CD4-positive, alpha-beta T cell (primary cell): ENCODE data around the gene EIF5A. TPM values are rescaled to one million over a fixed set of nuclear protein-coding genes. Genes with fewer than 3 reads are reported as not detected.
A peak's percentile ranks its signal among the peaks of the same experiment; 100 is the strongest.

ENCODE experiments used
- ATAC-seq: fragments of 200-7000 bp; cut with Tn5 transposase; one replicate; pipeline ENCODE4 v1.10.0; 2022; ENCODE audit warnings: mild to moderate bottlenecking; ENCODE audit not compliant: poor library complexity
- CTCF ChIA-PET: fragments of 350-600 bp; sonication (Branson Sonifier 250); formaldehyde crosslinking; loops from one replicate; lab custom pipeline; 2021; ENCODE audit warnings: antibody characterized with exemption, inconsistent platforms; lab: Charles Lee
- POLR2A ChIA-PET: fragments of 350-600 bp; sonication (Branson Sonifier 250); formaldehyde crosslinking; loops from one replicate; lab custom pipeline; 2021; ENCODE audit warnings: antibody characterized with exemption, inconsistent platforms; lab: Charles Lee
- DNase-seq, 14 experiments: peaks; one replicate each; pipeline ENCODE4 v3.0.0-alpha.2; 2013 to 2020; ENCODE audit warnings: mixed read lengths in 2 of 14
- H3K27ac ChIP-seq, 2 donors: one replicate each; pipeline versions ENCODE4 v1.5.1 to v1.7.0; 2013; ENCODE audit warnings: low read length in 2 of 2, low read depth in 1 of 2, mild to moderate bottlenecking in 1 of 2
- H3K27me3 ChIP-seq, 2 experiments: 1 replicate in 1 of 2; 2 replicates in 1 of 2; pipeline versions ENCODE4 v1.6.1 to v1.7.0; 2013; ENCODE audit warnings: low read length in 2 of 2, control low read depth in 1 of 2, mild to moderate bottlenecking in 1 of 2, moderate library complexity in 1 of 2; ENCODE audit not compliant: insufficient read depth in 2 of 2, control insufficient read depth in 1 of 2
- H3K36me3 ChIP-seq: one replicate; pipeline ENCODE4 v1.6.1; 2013; ENCODE audit warnings: low read length, control low read depth; ENCODE audit not compliant: insufficient read depth
- H3K4me1 ChIP-seq: one replicate; pipeline ENCODE4 v1.6.1; 2013; ENCODE audit warnings: low read length, control low read depth; ENCODE audit not compliant: insufficient read depth
- H3K4me3 ChIP-seq: one replicate; pipeline ENCODE4 v1.5.1; 2013; ENCODE audit warnings: mild to moderate bottlenecking, low read length, moderate library complexity
- H3K9me3 ChIP-seq, 2 experiments: 1 replicate in 1 of 2; 2 replicates in 1 of 2; pipeline versions ENCODE4 v1.6.1 to v1.7.0; 2013; ENCODE audit warnings: low read length in 2 of 2, mild to moderate bottlenecking in 2 of 2, control low read depth in 1 of 2, moderate library complexity in 1 of 2; ENCODE audit not compliant: control insufficient read depth in 1 of 2, insufficient read depth in 1 of 2
- H3K27ac Mint-ChIP-seq: one replicate; pipeline ENCODE4 v1.8.0; 2020; ENCODE audit warnings: mixed read lengths
- H3K27me3 Mint-ChIP-seq: one replicate; pipeline ENCODE4 v1.8.0; 2021; ENCODE audit warnings: mixed read lengths
- H3K36me3 Mint-ChIP-seq: one replicate; pipeline ENCODE4 v1.8.0; 2021; ENCODE audit warnings: low read depth, mixed read lengths
- H3K4me1 Mint-ChIP-seq: one replicate; pipeline ENCODE4 v1.8.0; 2021; ENCODE audit warnings: low read depth, mixed read lengths
- H3K4me3 Mint-ChIP-seq: one replicate; pipeline ENCODE4 v1.8.0; 2020; ENCODE audit warnings: mild to moderate bottlenecking, mixed read lengths
- H3K9me3 Mint-ChIP-seq: one replicate; pipeline ENCODE4 v1.8.0; 2020; ENCODE audit warnings: mixed read lengths
- intact Hi-C, 2 experiments: fragments of 100-400 bp; cut with DNase I in 1 of 2; cut with micrococcal nuclease in 1 of 2; formaldehyde crosslinking; loops; one replicate each; pipeline versions ENCODE4 v1.15.1 to v1.9.0; 2023 to 2025; cut with DNase I, micrococcal nuclease
- total RNA-seq, 174 experiments: library from RNA in 2 of 174; stranded (reverse) in 2 of 174; gene quantifications; one replicate each; pipeline ENCODE4 v1.2.3 and lab custom pipeline; 2021 to 2026
- TF ChIP-seq, protein P1 (sequence below): fragments of 200-600 bp; IDR thresholded peaks from one replicate; pipeline ENCODE4 v1.8.0; 2022; ENCODE audit warnings: antibody characterized with exemption, mild to moderate bottlenecking

EIF5A gene
- total RNA-seq, 2 experiments from 2014 or later: 471 to 480 TPM

DNA sequence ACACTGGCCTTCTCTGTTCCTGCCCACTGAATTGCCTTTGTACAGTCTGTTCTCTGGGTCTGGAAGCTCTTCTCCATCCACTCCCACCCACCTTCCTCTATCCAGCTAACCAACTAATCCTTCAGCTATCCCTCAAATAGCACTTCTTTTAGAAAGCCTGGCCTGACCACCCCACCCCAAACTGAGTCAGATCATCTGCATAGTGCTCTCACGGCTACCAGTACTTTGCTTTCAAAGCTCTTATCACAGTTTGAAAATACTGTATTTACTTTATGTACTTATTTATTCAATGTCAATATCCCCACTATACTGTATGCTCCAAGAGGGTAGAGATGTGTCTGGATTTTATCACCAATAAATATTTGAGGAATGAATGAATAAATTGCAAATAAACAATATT lies 40.6 kb upstream of the EIF5A start:
- intact Hi-C loops: no loop called here
- Mint-ChIP-seq H3K9me3 (no peaks in the 10 kb centered on the region), H3K4me1 (peaks cover 22% of the 10 kb centered on the region), H3K36me3 (no peaks in the 10 kb centered on the region), H3K27me3 (peaks cover 15% of the 10 kb centered on the region), H3K4me3 (no peak overlapping the region), H3K27ac (no peak overlapping the region)
- ChIA-PET CTCF (interaction anchor here (1.0 kb wide), 2 partner anchors 29 to 46 kb away, joined by 3 to 4 read pairs; no protein-coding TSS in a partner anchor), POLR2A (interaction anchor here (0.7 kb wide), 1 partner anchor 10 kb away, joined by 4 read pairs; no protein-coding TSS in a partner anchor)
- peaks cover 0 to 7% of the 10 kb centered on the region in 2 experiments for H3K9me3 ChIP-seq
- no peak for DNase-seq
- TF ChIP-seq, protein P1, sequence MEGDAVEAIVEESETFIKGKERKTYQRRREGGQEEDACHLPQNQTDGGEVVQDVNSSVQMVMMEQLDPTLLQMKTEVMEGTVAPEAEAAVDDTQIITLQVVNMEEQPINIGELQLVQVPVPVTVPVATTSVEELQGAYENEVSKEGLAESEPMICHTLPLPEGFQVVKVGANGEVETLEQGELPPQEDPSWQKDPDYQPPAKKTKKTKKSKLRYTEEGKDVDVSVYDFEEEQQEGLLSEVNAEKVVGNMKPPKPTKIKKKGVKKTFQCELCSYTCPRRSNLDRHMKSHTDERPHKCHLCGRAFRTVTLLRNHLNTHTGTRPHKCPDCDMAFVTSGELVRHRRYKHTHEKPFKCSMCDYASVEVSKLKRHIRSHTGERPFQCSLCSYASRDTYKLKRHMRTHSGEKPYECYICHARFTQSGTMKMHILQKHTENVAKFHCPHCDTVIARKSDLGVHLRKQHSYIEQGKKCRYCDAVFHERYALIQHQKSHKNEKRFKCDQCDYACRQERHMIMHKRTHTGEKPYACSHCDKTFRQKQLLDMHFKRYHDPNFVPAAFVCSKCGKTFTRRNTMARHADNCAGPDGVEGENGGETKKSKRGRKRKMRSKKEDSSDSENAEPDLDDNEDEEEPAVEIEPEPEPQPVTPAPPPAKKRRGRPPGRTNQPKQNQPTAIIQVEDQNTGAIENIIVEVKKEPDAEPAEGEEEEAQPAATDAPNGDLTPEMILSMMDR: no peak
- H3K4me3 ChIP-seq: no peak overlapping the region
- ATAC-seq: no peak
- H3K36me3 ChIP-seq: no peaks in the 10 kb centered on the region
- H3K4me1 ChIP-seq: peaks cover 21% of the 10 kb centered on the region
- peaks cover 11 to 13% of the 10 kb centered on the region in 2 experiments for H3K27me3 ChIP-seq
- H3K27ac ChIP-seq: no peak overlapping the region

DNA sequence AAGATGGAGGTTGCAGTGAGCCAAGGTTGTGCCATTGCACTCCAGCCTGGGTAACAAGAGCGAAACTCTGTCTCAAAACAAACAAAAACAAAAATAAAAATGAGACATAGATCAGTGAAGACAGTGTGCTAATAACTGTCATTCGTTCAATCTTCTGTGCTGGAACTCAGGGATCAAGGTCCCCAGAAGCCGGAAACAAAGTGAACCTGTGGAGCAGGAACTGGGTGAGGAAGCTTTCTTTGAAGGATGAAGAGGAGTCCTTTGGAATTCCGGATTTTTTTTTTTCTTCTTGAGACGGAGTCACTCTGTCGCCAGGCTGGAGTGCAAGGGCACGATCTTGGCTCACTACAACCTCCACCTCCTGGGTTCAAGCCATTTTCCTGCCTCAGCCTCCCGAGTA lies 28.0 kb upstream of the EIF5A start:
- no peak for DNase-seq
- ATAC-seq: no peak
- ChIA-PET CTCF (interaction anchor here (1.0 to 3.1 kb wide), 3 partner anchors 17 to 76 kb away, joined by 4 to 13 read pairs (median 4); no protein-coding TSS in a partner anchor), POLR2A (interaction anchor here (1.8 kb wide), 1 partner anchor 17 kb away, joined by 5 read pairs; no protein-coding TSS in a partner anchor)
- H3K9me3 Mint-ChIP-seq: no peaks in the 10 kb centered on the region
- no peak overlapping the region for H3K4me3 ChIP-seq
- no peaks in the 10 kb centered on the region for H3K36me3 Mint-ChIP-seq
- peaks cover 26% of the 10 kb centered on the region for H3K4me1 Mint-ChIP-seq
- H3K27me3 ChIP-seq: peaks cover 33 to 38% of the 10 kb centered on the region in 2 experiments
- intact Hi-C loops: loop anchor here in 1 of 2 experiments (5.0 kb wide), 1 partner anchor 313 kb away; the partner anchor contains the start of gene SOX15
- H3K4me3 Mint-ChIP-seq: no peak overlapping the region
- no peak overlapping the region for H3K27ac ChIP-seq
- H3K27ac Mint-ChIP-seq: no peak overlapping the region
- H3K36me3 ChIP-seq: no peaks in the 10 kb centered on the region
- peaks cover 0 to 9% of the 10 kb centered on the region in 2 experiments for H3K9me3 ChIP-seq
- peaks cover 28% of the 10 kb centered on the region for H3K4me1 ChIP-seq
- H3K27me3 Mint-ChIP-seq: peaks cover 27% of the 10 kb centered on the region
- TF ChIP-seq, protein P1: no peak

DNA sequence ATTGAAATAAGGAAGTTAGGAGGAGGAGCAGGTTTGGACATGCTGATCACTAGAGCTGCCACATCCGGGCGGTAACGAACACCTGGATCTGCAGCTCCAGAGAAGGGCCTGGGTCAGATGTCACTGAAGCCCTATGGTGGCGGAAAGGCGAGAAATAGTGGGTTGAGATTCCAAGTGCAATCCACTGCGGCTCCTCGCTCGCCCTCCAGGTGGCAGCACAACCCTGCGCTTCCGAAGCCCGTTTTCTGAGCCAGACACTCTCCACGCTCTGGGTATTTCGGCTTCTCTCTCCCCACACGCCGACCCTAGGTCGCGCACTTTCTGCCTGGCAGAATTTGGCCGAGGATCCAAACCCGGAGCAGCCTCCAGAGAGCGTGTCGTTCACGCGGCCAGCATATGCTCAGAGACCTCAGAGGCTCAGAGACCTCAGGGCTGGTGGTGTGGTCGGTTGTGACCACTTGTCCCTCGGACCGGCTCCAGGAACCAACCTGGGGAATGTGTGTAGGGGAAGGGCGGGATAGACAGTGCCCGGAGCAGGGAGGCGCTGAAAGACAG lies 26.8 kb upstream of the EIF5A start:
- peaks cover 26% of the 10 kb centered on the region for H3K4me1 Mint-ChIP-seq
- H3K9me3 Mint-ChIP-seq: no peaks in the 10 kb centered on the region
- H3K27me3 Mint-ChIP-seq: peaks cover 27% of the 10 kb centered on the region
- ATAC-seq (peak; percentile 90), DNase-seq (peak; percentile 77 to 93 (median 84))
- H3K27ac Mint-ChIP-seq: peak overlapping the region; percentile 42
- H3K36me3 ChIP-seq: no peaks in the 10 kb centered on the region
- ChIA-PET CTCF (interaction anchor here (1.0 to 3.1 kb wide), 7 partner anchors 16 to 75 kb away, joined by 3 to 13 read pairs (median 4); partner anchors contain the start of genes ACAP1 and NEURL4), POLR2A (interaction anchor here (0.6 to 1.8 kb wide), 9 partner anchors 13 to 407 kb away, joined by 3 to 7 read pairs (median 5); partner anchors contain the start of genes TP53 and ZBTB4)
- H3K27me3 ChIP-seq: peaks cover 33 to 47% of the 10 kb centered on the region in 2 experiments
- no peaks in the 10 kb centered on the region for H3K36me3 Mint-ChIP-seq
- H3K9me3 ChIP-seq: peaks cover 0 to 9% of the 10 kb centered on the region in 2 experiments
- intact Hi-C loops: loop anchor here (1.0 to 5.0 kb wide), 9 partner anchors 16 to 308 kb away; partner anchors contain the start of gene ELP5 (in 1 of the 2)
- H3K4me3 Mint-ChIP-seq: peak overlapping the region; percentile 85
- H3K4me1 ChIP-seq: peaks cover 28% of the 10 kb centered on the region
- H3K27ac ChIP-seq: no peak overlapping the region
- peak overlapping the region; percentile 53 for H3K4me3 ChIP-seq
- TF ChIP-seq, protein P1: peak; percentile 86
